ENCODE measurements around the gene ZNF101. TPM values are rescaled to one million over a fixed set of nuclear protein-coding genes. Genes with fewer than 3 reads are reported as not detected.
A peak's percentile ranks its signal among the peaks of the same experiment; 100 is the strongest.

ZNF101 gene
- total RNA-seq, 1 experiment from 2014 or later, result 51.4 TPM

GRCh38 chr19:19637186-19637522, 31.5 kb upstream of the ZNF101 start:
- TF ChIP-seq ARID4B (CRISPR knock-in tag; IDR thresholded peaks at IDR 0.05; ENCODE audit: borderline replicate concordance) (0 out of 2 replicates have a peak, but pooled peaks have one; percentile 8), NFYB (CRISPR knock-in tag; conservative IDR thresholded peaks at IDR 0.05; ENCODE audit: low read depth) (no peak)
- ChIA-PET CTCF (interaction anchor here (0.6 to 1.6 kb wide), 7 partner anchors 9 to 121 kb away, joined by 3 to 10 read pairs (median 5); partner anchors contain the start of genes LPAR2 and NDUFA13), POLR2A (interaction anchor here (1.3 to 1.6 kb wide), 2 partner anchors 9 to 27 kb away, joined by 3 to 7 read pairs; partner anchors contain the start of gene LPAR2)
- peak overlapping the region; percentile 35; the same call in 1 of the 2 replicates for H3K4me3 Mint-ChIP-seq
- no peaks in the 10 kb centered on the region for H3K9me3 Mint-ChIP-seq
- DNase-seq (ENCODE audit: low spot score) (no peak), ATAC-seq (no peak)
- H3K27me3 Mint-ChIP-seq (ENCODE audit: low read depth), result peaks cover 2% of the 10 kb centered on the region; the same call in 1 of the 2 replicates
- peaks cover 7% of the 10 kb centered on the region for H3K4me1 Mint-ChIP-seq
- H3K36me3 Mint-ChIP-seq, result peaks cover 19% of the 10 kb centered on the region
- H3K27ac Mint-ChIP-seq, result no peak overlapping the region

- Mint-ChIP-seq H3K36me3 (peaks cover 16% of the 10 kb centered on the region), H3K4me1 (peaks cover 11% of the 10 kb centered on the region), H3K27me3 (ENCODE audit: low read depth) (peaks cover 2% of the 10 kb centered on the region; the same call in 1 of the 2 replicates), H3K27ac (no peak overlapping the region), H3K4me3 (peak overlapping the region; percentile 52), H3K9me3 (no peaks in the 10 kb centered on the region)
- DNase-seq (ENCODE audit: low spot score) (peak; percentile 94), ATAC-seq (peak; percentile 96)
- POLR2A ChIA-PET, result interaction anchor here (1.3 to 1.6 kb wide), 2 partner anchors 9 to 27 kb away, joined by 3 to 7 read pairs; partner anchors contain the start of gene LPAR2
- CTCF ChIA-PET, result interaction anchor here (0.6 to 1.6 kb wide), 8 partner anchors 10 to 122 kb away, joined by 3 to 10 read pairs (median 5); partner anchors contain the start of genes LPAR2 and NDUFA13
- peak; percentile 69 for TF ChIP-seq SP1 (CRISPR knock-in tag; conservative IDR thresholded peaks at IDR 0.05)
- TF ChIP-seq USF1 (CRISPR knock-in tag; IDR thresholded peaks at IDR 0.05), result 0 out of 2 replicates have a peak, but pooled peaks have one; percentile 7
- 0 out of 2 replicates have a peak, but pooled peaks have one; percentile 22 for TF ChIP-seq ETV6 (CRISPR knock-in tag; IDR thresholded peaks at IDR 0.05)
- no peak for TF ChIP-seq ERG (CRISPR knock-in tag; IDR thresholded peaks at IDR 0.05)
- TF ChIP-seq ZNF121 (CRISPR knock-in tag; IDR thresholded peaks at IDR 0.05), result no peak
- TF ChIP-seq ZNF425 (CRISPR knock-in tag; conservative IDR thresholded peaks at IDR 0.05), result no peak
- TF ChIP-seq GRHL2 (CRISPR knock-in tag; IDR thresholded peaks at IDR 0.05; ENCODE audit: insufficient replicate concordance, severe bottlenecking), result no peak
- TF ChIP-seq CTCF (IDR thresholded peaks at IDR 0.05), result peak; percentile 26; the same call in 1 of the 2 replicates
- TF ChIP-seq NFE2L1 (CRISPR knock-in tag; IDR thresholded peaks at IDR 0.05), result peak; percentile 43; the same call in 1 of the 2 replicates
- no peak for TF ChIP-seq SOX15 (CRISPR knock-in tag; IDR thresholded peaks at IDR 0.05)
- peak; percentile 28; the same call in 1 of the 2 replicates for TF ChIP-seq ZBTB43 (CRISPR knock-in tag; IDR thresholded peaks at IDR 0.05)
- TF ChIP-seq TCF7 (CRISPR knock-in tag; IDR thresholded peaks at IDR 0.05; ENCODE audit: low read depth), result 0 out of 2 replicates have a peak, but pooled peaks have one; percentile 18
- 0 out of 2 replicates have a peak, but pooled peaks have one; percentile 21 for TF ChIP-seq ZNF138 (CRISPR knock-in tag; conservative IDR thresholded peaks at IDR 0.05)
- 0 out of 2 replicates have a peak, but pooled peaks have one; percentile 41 for TF ChIP-seq MAX (CRISPR knock-in tag; IDR thresholded peaks at IDR 0.05)
Measured at GRCh38 chr19:19637523-19638251, 31.0 kb upstream of the ZNF101 start.
